AG20443 (cell line): Measurements from ENCODE around the gene KCNN4.
"Not testable (repeated sequence)": the region's sequence is repeated elsewhere in the genome, so short reads cannot be mapped to it uniquely, and the experiment has no call there.

Experiments
- DNase-seq: peaks from one replicate; pipeline ENCODE4 v3.0.0; 2012; ENCODE audit warnings: low spot score, mixed read lengths

KCNN4 gene

GRCh38 chr19:43780706-43781525, at the start of gene KCNN4:
TSS of gene KCNN4 (minus strand) at chr19:43780973. CDS start at chr19:43780861, 112 bp downstream.
- peak; percentile 64 for DNase-seq

GRCh38 chr19:43826787-43827754, 46.3 kb upstream of the KCNN4 start, which contains the start of gene ZNF283:
TSS of gene ZNF283 (plus strand) at chr19:43827321. CDS start at chr19:43833505, 6,184 bp downstream.
- DNase-seq = peak; percentile 96

- not testable (repeated sequence) for DNase-seq
Measured at GRCh38 chr19:43824572-43824971, 43.8 kb upstream of the KCNN4 start.

- DNase-seq = not testable (repeated sequence)
Measured at GRCh38 chr19:43823856-43824255, 43.1 kb upstream of the KCNN4 start.

- no peak for DNase-seq
Measured at GRCh38 chr19:43820884-43821215, 40.1 kb upstream of the KCNN4 start.

GRCh38 chr19:43820098-43820883, 39.5 kb upstream of the KCNN4 start:
- DNase-seq = peak; percentile 87

GRCh38 chr19:43818500-43818899, 37.7 kb upstream of the KCNN4 start:
- no peak for DNase-seq

- DNase-seq = not testable (repeated sequence)
Measured at GRCh38 chr19:43817454-43817853, 36.7 kb upstream of the KCNN4 start.

GRCh38 chr19:43814663-43815352, 34.0 kb upstream of the KCNN4 start:
- DNase-seq = no peak

- no peak for DNase-seq
Measured at GRCh38 chr19:43812688-43813087, 31.9 kb upstream of the KCNN4 start.

GRCh38 chr19:43812259-43812658, 31.5 kb upstream of the KCNN4 start:
- no peak for DNase-seq

- DNase-seq = no peak
Measured at GRCh38 chr19:43811837-43812236, 31.1 kb upstream of the KCNN4 start.

- DNase-seq = peak; percentile 44
Measured at GRCh38 chr19:43809762-43810696, 29.3 kb upstream of the KCNN4 start.

- DNase-seq = no peak
Measured at GRCh38 chr19:43807651-43808050, 26.9 kb upstream of the KCNN4 start.

GRCh38 chr19:43806848-43807247, 26.1 kb upstream of the KCNN4 start:
- DNase-seq = no peak

- DNase-seq = not testable (repeated sequence)
Measured at GRCh38 chr19:43806401-43806800, 25.6 kb upstream of the KCNN4 start.

GRCh38 chr19:43804432-43804831, 23.7 kb upstream of the KCNN4 start:
- DNase-seq = no peak

GRCh38 chr19:43802216-43802951, 21.6 kb upstream of the KCNN4 start, which contains the start of gene LYPD5:
TSS of gene LYPD5 (minus strand) at chr19:43802447. CDS start at chr19:43802380, 67 bp downstream.
- DNase-seq = no peak

- no peak for DNase-seq
Measured at GRCh38 chr19:43799502-43800142, 18.8 kb upstream of the KCNN4 start.
